GM19239 (cell line): ENCODE results near the gene PMEPA1.
A peak's percentile ranks its signal among the peaks of the same experiment; 100 is the strongest.

Source experiments
- DNase-seq: peaks from one replicate; pipeline ENCODE4 v3.0.0; 2011; ENCODE audit warnings: low spot score; ENCODE audit not compliant: insufficient read length
- FAIRE-seq: peaks from 2 replicates; lab custom pipeline; 2011; peaks lifted over from hg19 to GRCh38; lab: Jason Lieb, UNC

Gene PMEPA1, protein sequence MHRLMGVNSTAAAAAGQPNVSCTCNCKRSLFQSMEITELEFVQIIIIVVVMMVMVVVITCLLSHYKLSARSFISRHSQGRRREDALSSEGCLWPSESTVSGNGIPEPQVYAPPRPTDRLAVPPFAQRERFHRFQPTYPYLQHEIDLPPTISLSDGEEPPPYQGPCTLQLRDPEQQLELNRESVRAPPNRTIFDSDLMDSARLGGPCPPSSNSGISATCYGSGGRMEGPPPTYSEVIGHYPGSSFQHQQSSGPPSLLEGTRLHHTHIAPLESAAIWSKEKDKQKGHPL

DNA sequence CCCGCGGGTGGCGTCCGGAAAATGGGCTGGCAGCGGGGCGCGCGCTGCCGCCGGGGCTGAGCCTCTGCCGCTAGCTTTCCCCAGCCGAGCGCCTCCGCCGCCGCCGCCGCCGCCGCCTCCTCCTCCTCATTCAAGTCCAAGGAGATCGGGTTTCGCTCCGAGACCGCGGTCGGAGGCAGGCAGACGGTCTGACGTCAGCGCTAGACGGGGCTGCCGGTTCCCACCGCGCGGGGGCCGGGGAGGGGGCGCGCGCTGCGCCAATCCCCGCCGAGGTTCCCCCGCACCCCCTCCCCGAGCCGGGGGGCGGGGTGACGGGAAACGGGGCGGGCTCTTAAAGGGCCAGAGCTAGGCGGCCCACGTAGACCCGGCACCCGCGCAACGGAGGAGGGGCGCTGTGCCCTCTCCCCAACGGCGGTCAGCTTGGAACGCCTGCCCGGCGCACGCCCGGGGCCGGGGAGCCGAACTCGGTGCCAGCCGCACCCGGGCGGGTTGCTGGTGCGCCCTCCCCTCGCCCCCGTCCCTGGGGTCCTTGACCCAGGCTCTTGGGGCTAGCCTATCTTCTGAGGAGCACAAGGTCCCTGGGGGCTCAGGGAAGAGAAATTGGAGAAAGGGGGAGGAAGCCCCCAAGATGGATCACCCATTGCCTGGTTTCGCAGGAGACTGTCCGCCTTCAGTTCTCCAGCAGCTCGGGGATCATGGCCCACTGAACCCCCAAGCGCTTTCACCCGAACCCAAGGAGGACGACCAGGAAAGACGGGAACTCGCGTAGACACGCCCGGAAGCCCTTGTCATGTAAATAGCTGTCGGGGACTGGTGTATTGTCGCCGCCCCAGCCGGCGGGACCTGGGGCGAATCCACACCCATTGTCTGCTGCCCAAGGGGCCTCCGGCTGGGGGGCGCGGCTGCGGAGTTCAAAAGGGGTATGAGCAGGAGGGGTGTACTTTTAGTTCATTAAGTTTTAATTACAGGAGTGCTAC, at the start of gene PMEPA1:
TSS of gene PMEPA1 (minus strand) at position 193 of the 977 bp plus-strand sequence. CDS start 433 bp downstream, outside the sequence.
- FAIRE-seq (peak; percentile 57), DNase-seq (peak; percentile 83)

DNA sequence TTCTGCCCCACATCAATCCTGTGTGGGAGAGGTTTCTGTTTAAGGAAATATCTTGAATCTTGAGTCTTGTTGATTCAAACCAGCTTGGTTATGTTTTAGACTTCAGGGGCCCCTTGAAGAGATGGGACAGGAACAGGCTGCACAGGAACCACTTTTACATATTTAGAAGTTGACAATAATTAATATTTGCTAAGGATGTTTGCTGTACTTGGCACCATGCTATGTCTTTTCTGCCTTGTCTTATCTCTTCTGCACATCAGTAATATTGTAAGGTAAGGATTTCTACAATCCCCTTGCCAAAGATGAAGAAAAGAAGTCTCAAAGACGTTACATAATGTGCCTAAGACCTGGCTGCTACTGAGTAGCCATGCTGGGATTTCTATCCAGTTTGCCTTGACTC, 48.0 kb upstream of the PMEPA1 start:
- FAIRE-seq (no peak), DNase-seq (no peak)

DNA sequence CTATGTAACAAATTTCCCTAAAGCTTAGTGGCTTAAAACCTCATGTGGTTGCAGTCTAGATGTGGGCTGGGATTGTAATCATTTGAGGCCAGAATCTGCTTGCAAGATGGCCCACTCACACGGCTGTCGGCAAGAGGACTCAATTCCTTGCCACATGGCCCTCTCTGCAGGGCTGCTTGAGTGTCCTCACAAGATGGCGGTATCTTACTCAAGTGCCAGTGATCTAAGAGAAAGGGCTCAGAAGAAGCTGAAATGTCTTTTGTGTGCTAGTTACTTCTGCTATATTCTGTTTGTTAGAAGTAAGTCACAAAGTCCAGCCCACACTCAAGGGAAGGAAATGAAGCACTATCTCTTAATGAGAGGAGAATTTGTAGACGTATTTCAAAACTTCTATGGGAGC, 47.1 kb upstream of the PMEPA1 start:
- no peak for FAIRE-seq
- no peak for DNase-seq

DNA sequence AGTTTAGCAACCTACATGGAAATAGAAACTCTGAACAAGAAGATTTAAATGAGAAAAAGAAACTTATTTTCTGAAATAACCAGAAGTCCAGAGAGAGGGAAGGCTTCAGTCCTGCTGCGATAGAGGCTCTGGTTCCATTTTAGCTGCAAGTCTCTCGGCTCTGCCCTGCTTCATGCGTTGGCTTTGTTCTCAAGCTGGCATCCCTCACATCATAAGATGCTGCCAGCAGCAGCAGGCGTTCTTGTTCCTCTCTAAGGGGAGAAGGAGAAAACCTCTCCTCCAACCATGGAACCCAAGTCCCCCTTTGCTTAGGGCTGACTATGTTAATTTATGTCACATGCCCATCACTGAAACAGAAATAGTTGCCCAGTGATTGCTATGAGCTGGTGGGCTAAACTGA, 46.4 kb upstream of the PMEPA1 start:
- DNase-seq (no peak), FAIRE-seq (no peak)

DNA sequence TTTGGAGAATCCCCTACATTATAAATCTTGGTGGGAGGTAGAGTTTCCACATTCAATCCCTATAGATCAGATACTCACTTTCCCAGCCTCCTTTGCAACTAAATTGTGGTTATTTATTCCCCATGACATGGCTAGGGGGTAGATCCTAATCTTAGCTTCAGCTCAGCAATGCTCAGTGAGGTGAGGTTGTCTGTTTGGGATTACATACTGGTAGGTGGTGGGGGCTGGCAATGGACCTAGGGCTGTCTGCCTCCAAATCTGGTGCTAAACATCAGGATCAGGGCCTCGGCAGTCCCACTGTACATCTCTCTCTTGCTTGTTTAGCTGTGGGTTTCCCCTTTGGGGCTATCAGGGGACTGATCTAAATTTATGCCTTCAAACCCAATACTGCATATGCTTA, 45.8 kb upstream of the PMEPA1 start:
- FAIRE-seq (no peak), DNase-seq (no peak)

DNA sequence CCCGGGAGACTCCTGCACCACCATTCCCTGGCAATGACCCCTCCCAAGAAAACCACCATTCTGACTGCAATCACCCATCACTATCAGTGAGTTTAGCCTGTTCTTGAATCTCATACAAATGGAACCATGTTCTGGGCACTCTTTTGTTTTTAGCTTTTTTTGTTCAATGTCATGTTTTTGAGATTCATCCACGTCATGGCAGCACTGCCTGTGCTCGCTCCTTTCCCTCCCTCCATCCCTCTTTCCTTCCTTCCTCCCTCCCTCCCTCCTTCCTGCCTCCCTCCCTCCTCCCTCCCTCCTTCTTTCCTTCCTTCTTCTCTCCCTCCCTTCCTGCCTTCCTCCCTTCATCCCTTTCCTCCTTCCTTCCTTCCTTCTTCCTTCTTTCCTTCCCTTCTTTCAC, 44.4 kb upstream of the PMEPA1 start:
- FAIRE-seq, result no peak
- no peak for DNase-seq

DNA sequence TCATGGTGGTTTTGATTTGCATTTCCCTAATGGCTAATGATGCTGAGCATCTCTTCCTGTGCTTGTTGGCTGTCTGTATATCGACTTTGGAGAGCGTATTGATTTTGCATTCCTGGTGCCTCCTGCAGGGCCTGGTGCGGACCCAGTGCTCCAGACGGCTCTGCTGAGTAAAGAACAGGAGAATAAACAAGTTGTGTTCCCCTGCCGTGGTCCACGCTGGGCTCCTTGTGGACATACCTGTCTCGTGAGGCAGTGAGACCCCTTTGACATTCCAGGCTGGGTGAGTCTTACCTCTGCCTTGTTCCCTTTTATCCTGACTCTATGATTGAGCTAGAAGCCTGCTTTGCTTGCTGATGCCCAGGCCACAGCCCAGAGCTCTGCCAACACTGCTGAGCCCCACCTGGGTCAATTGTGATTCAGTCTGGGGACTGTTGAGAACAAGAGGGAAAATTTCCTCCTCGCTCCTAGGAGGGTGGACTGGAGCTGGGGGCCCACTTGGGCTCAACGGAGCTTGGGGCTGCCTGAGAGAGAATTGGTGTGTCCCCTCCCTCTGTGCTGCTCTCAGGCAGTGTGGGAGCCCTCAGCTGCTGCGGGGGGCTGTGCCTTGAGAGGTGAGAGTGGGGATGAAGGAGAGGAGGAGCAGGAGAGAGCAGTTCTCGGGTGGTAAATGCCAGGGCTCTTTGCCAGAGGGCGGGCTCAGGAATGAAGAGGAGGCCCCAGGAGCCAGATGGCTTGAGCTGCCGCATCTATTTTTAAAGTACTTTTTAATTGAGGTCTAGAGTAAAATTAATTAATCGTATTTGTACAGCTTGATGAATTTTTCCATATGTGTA, 43.7 kb upstream of the PMEPA1 start:
- DNase-seq (no peak), FAIRE-seq (no peak)

DNA sequence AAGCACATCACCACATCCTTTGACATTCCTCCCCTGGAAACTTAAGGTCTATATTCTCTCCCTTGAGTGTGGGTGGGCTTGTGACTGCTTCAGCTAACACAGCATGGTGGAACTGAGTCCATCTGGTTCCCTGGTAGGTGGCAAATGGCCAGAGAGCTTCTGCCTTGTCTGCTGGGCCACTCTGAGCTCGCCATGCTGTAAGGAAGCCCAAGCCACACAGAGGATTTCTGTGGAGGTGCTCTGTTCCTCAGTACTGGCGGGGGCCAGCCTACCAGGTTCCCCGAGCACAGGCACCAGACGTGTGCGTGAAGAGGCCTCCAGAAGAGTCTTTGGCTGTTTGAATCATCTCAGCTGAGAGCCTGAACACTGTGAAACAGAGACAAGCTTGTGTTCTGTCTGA, 41.6 kb upstream of the PMEPA1 start:
- DNase-seq (no peak), FAIRE-seq (no peak)

DNA sequence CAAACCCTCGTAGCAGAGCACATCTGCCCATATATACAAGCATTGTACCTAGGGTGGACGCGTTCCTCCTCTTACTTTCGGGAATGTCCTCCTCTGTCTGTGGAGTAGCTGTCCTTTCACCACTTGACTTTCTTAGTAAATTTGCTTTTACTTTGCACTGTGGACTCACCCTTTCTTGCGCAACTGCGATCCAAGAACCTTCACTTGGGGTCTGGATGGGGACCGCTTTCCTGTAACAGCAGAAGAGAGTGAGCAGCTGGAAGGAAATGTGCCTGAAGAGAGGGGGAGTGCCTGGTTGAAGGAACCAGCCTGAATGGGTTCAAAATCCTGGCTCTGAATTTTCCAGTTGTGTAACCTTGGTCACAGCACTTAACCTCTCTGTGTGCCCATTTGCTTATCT, 40.1 kb upstream of the PMEPA1 start:
- FAIRE-seq (no peak), DNase-seq (no peak)

DNA sequence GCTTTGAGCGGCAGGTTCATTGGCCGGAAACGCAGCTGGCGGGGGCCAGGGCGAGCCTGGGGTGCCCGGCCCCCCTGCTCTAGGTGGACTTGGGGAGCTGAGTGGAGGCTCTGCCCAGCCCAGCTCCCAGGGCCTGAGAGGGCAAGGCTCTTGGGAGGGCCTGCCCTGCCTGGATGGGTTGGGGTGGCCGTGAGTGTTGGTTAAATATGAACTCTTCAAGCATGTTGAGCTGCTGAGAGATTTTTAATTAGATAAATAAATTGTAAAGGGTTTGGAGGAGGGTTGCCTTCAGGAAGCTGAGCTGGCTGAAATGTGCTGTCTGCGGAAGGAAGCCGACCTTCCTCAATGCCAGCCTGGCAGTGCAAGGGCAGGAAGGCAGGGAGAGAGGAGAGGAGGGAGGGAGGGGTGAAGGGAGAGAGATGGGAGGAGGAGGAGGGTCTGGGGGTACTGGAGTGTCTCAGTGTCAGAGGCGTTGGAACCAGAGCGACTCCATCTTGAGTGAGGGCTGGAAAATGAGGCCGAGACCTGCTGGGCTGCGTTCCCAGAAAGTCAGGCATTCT, 39.4 kb upstream of the PMEPA1 start:
- no peak for FAIRE-seq
- no peak for DNase-seq

DNA sequence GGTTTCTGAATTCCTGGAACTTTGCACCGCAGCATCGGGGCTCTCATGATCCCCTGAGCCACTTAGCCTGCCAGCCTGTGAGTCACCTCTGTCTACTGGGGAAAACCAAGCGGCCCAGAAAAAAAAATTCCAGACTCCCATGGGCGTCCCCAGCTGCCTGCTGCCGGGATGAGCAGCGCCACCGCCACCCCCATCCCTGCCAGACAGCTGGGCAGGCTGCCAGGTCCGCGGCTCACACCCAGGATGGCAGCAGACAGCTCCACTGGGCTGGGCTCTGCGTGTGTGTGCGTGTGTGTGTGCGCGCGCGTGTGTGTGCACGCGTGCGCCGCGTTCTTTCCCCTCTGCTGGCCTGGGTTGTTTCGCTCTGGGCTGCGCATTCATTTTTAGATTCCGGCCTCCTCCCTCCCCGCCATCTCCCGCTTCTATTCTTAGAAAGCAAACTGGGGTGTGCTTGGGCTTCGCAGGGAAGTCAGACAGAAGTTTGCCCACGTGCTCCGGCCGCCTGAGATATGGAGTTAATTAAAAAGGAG, 38.9 kb upstream of the PMEPA1 start:
- DNase-seq (peak; percentile 22), FAIRE-seq (no peak)

DNA sequence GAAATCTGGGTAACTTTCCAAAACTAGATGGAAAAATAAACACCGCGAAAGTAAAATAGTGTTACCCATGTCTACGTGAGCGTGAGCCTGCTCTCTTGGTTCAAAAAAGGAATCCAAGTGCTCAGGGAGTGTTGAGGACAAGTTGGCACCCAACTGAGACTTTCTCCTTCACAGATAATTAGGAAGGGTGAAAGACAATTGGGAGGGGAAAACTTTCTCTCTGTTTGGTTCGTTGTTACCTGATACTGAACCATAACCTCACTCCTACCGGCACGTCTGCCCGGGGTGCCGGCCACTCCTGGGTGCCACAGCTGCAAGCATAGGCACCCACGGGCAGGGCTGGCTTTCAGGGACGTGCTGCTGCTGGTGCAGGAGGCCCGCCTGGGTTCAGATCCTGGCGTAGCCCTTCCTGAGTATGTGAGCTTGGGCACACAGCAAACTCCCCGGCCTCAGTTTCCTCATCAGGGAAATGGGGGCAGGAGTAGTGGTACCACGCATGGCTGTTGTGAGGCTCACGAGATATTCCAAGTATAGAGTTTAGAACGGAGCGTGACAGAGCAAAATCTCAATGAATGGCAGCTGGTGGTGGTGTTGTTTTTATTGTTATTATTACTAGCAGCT, 38.2 kb upstream of the PMEPA1 start:
- DNase-seq, result no peak

DNA sequence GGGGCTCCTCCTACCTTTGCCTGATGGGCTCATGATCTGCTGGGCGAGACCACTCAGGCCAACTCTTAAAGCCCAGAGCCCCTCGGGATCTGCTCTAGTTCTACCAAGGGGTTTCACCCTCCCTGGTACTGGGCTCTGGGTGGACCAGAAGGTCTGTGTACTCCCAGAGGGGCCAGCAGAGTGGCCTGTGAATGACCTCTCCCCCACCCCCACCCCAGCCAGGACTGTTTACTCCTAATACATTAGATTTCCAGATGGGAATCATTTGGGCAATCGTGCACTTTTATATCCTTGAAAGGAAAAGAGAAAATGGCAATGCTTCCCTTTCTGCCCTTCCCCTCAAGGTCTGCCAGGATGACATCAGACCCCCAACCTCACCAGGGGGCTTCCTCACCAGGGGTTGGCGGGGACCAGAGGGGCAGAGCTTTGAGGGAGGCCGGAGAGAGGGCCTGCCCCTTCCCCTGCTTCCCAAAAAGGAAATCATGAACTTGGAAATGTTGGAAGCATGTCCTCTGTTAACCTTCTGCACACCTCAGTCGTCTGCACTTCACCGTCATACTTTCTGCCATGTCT, 37.1 kb upstream of the PMEPA1 start:
- FAIRE-seq, result no peak
- no peak for DNase-seq

More for the DNA sequence above, 38.2 kb upstream of the PMEPA1 start:
- FAIRE-seq, result no peak

DNA sequence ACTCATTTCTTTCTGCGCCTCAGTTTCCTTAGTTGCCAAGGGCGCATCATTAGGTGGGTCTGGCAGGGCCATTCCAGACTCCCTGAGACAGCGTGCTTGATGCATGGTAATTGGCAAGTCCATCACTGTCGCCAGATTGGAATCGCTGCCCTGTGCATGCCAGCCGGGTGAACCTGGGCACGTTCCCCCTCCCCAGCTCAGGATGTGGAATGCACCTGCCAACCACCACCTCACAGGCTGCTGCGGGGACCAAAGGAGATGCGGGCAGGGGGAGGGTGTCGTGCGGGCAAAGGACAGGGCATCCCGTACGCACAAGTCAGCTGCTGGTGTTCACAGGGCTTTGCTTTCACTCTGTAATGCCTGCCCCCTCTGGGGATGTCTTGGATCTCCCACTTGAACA, 36.4 kb upstream of the PMEPA1 start:
- DNase-seq, result no peak
- FAIRE-seq, result no peak

DNA sequence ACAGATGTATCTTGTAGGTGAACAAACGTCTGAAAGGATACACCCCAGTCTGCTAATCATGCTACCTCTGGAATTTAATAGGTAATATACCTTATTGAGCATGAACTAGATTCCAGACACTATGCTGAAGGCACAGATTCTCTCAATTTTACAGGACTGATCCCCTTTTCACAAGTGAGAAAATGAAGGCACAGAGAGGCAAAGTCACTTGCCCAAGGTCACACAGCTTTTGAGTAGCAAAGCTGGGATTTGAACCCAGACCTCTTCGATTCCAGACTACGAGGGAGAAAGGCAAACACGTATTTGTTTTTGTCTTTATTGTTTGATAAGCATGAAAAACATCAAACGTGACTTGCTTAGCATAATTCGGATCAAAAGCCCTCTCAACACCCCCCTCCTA, 34.4 kb upstream of the PMEPA1 start:
- FAIRE-seq (no peak), DNase-seq (no peak)

DNA sequence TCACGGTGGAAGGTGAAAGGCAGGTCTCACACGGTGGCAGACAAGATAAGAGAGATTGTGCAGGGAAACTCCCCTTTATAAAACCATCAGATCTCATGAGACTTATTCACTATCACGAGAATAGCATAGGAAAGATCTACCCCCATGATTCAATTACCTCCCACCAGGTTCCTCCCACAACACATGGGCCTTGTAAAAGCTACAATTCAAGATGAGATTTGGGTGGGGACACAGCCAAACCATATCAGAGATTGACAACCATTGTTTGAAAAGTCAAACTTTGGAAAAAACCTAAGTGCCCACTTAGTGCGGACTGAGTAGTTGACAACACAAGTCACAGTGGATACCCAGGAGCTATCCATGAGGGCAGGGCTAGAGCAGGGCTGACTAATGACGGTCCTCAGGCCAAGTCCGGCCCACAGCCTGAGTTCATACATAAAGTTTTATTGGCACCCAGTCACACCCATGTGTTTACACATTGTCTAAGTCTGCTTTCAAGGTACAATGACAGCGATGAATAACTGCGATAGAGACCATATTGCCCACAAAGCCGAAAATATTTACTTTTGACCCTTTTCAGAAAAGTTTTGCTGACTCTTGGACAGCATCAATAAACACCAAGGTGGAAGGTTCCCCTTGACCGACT, 33.8 kb upstream of the PMEPA1 start:
- FAIRE-seq (no peak), DNase-seq (no peak)

DNA sequence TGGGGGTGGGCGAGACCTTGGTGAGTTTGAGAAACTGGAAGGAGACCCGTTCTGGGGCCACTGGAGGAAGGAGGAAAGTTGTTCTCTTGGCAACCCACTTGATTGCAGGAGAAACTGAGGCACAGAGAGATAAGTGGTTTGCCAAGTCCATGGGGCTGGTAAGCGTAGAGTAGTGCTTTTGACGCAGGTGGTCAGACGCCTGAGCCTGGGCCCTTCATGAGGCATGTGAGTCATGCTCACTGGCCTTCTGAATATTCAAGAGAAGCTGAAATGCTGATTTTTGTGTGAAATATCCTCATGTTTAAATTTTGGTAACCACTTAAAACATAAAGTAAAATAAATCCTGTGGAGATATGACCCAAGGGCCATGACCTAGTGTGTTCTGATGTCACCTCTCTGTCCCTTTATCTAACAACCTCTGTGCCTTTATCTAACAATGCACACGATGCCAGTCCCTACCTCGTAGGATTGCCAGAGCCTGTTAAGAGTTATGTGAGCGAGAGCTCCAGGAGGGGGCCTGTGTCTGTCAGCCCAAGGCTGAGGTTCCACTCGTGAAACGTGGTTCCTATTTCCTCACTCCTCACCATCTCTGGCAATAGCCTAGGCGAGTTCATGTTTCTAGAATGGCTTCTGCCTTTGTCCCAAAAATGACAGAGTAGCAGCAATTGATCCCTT, 32.8 kb upstream of the PMEPA1 start:
- no peak for FAIRE-seq

DNA sequence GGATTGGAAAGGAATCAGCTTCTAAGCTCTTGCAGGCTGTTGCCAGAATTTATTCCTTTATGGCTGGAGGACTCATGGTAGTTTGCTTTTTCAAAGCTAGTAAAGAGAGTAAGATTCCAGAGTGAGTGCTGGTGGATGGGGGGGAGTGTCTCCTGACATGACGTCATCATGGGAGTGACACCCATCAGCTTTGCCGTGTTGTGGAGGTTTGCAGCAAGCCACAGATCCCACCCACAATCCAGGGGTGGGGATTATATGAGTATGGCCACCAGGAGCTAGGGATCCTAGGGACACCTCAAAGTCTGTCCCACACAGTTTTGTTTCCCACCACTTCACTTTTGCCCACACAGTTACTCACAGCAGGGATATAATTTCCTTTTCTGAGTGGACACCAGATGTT, 28.7 kb upstream of the PMEPA1 start:
- no peak for DNase-seq
- FAIRE-seq, result no peak

More for the DNA sequence above, 32.8 kb upstream of the PMEPA1 start:
- no peak for DNase-seq
